Activated B cell treated with CpG ODN at 0.5 μM for 24 hours (primary cell): Measurements from ENCODE around the gene MFRP. TPM values are rescaled to one million over a fixed set of nuclear protein-coding genes. Genes with fewer than 3 reads are reported as not detected.
A peak's percentile ranks its signal among the peaks of the same experiment; 100 is the strongest.

Experiments
- ATAC-seq: fragments of 200-7000 bp; cut with Tn5 transposase; one replicate; pipeline ENCODE4 v1.10.0; 2021; ENCODE audit warnings: low read depth, mild to moderate bottlenecking, moderate library complexity
- CTCF ChIA-PET: fragments of 350-600 bp; sonication (Branson Sonifier 250); formaldehyde crosslinking; loops from one replicate; lab custom pipeline; 2021; ENCODE audit warnings: antibody characterized with exemption; lab: Charles Lee
- POLR2A ChIA-PET: fragments of 350-600 bp; sonication (Branson Sonifier 250); formaldehyde crosslinking; loops from one replicate; lab custom pipeline; 2021; ENCODE audit warnings: antibody characterized with exemption; lab: Charles Lee
- DNase-seq: peaks from one replicate; pipeline ENCODE4 v3.0.0; 2022
- H3K27ac Mint-ChIP-seq: one replicate; pipeline ENCODE4 v1.8.0; 2020; ENCODE audit warnings: mixed read lengths
- H3K27me3 Mint-ChIP-seq: one replicate; pipeline ENCODE4 v1.8.0; 2021; ENCODE audit warnings: mixed read lengths
- H3K36me3 Mint-ChIP-seq: one replicate; pipeline ENCODE4 v1.8.0; 2021; ENCODE audit warnings: low read depth, mixed read lengths
- H3K4me1 Mint-ChIP-seq: one replicate; pipeline ENCODE4 v1.8.0; 2021; ENCODE audit warnings: mixed read lengths
- H3K4me3 Mint-ChIP-seq: one replicate; pipeline ENCODE4 v1.8.0; 2020; ENCODE audit warnings: mild to moderate bottlenecking, mixed read lengths
- H3K9me3 Mint-ChIP-seq: one replicate; pipeline ENCODE4 v1.8.0; 2020; ENCODE audit warnings: mixed read lengths
- intact Hi-C: fragments of 100-400 bp; cut with micrococcal nuclease; formaldehyde crosslinking; loops from one replicate; pipeline ENCODE4 v1.15.1; 2024
- total RNA-seq: library from RNA; stranded (reverse); gene quantifications from 2 replicates; pipeline ENCODE4 v1.2.3, GENCODE V29; 2022
- TF ChIP-seq, protein P1 (sequence below): fragments of 200-600 bp; IDR thresholded peaks from one replicate; pipeline ENCODE4 v1.8.0; 2022; ENCODE audit warnings: antibody characterized with exemption, mild to moderate bottlenecking

Gene MFRP
- total RNA-seq, 1 donor from 2014 or later: not detected

DNA sequence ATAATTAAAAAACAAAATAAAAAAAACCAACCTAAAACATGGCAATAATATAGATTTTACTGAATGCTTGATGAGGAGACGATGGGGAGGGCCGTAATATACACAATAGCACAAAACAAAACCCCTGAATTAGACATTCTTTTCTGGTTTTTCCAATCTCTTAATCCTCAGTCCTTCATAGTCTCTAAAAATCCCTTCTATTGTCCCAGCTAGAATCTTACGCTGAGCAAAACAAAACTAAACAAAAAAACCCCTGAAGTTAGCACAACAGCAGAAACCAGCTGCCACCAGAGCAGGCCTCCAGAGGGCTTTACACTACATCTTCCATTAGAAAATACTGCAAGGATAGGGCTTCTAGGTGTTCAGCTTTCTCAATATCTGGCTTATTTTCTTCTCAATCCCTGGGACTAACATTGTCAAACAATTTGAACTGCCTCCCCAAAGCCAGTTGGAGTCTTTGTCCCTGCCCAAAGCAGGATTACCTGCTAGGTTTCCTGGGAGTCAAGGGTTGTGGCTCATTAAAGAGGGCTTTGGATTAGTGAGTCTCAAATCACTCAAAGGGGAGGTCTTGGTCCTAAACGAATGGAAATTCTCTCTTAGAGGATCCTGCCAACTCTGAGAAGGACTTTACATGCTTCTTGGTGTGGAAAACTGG is 14.3 kb downstream of the MFRP start:
- ATAC-seq (no peak), DNase-seq (no peak)
- H3K4me1 Mint-ChIP-seq: peaks cover 21% of the 10 kb centered on the region
- H3K9me3 Mint-ChIP-seq: no peaks in the 10 kb centered on the region
- no peak overlapping the region for H3K27ac Mint-ChIP-seq
- H3K4me3 Mint-ChIP-seq: no peak overlapping the region
- H3K27me3 Mint-ChIP-seq: peaks cover 4% of the 10 kb centered on the region
- ChIA-PET CTCF (interaction anchor here (1.2 kb wide), 1 partner anchor 8 kb away, joined by 4 read pairs; no protein-coding TSS in a partner anchor), POLR2A (no interaction called here)
- TF ChIP-seq, protein P1, sequence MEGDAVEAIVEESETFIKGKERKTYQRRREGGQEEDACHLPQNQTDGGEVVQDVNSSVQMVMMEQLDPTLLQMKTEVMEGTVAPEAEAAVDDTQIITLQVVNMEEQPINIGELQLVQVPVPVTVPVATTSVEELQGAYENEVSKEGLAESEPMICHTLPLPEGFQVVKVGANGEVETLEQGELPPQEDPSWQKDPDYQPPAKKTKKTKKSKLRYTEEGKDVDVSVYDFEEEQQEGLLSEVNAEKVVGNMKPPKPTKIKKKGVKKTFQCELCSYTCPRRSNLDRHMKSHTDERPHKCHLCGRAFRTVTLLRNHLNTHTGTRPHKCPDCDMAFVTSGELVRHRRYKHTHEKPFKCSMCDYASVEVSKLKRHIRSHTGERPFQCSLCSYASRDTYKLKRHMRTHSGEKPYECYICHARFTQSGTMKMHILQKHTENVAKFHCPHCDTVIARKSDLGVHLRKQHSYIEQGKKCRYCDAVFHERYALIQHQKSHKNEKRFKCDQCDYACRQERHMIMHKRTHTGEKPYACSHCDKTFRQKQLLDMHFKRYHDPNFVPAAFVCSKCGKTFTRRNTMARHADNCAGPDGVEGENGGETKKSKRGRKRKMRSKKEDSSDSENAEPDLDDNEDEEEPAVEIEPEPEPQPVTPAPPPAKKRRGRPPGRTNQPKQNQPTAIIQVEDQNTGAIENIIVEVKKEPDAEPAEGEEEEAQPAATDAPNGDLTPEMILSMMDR: no peak
- intact Hi-C loops: no loop called here
- peaks cover 14% of the 10 kb centered on the region for H3K36me3 Mint-ChIP-seq

DNA sequence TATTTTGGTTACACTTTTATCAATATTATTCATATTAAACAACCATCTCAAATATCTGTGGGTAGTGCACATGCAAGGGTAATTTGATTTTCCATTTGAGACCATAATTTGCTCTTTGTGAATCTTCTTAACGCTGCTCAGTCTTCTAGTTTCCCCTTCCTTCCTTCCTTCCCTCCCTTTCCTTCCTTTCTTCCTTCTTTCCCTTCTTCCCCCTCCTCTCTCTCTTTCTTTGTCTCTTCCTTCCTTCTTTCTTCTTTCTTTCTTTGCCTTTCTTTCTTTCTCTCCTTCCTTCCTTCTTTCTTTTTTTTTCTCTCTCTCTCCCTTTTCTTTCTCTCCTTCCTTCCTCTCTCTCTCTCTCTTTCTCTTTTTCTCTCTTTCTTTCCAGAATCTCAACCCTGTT is 16.3 kb downstream of the MFRP start:
- H3K36me3 Mint-ChIP-seq: peaks cover 5% of the 10 kb centered on the region
- peaks cover 15% of the 10 kb centered on the region for H3K4me1 Mint-ChIP-seq
- H3K27me3 Mint-ChIP-seq: peaks cover 4% of the 10 kb centered on the region
- no peak overlapping the region for H3K27ac Mint-ChIP-seq
- DNase-seq: no peak
- no peak overlapping the region for H3K4me3 Mint-ChIP-seq
- no peak for ATAC-seq
- CTCF ChIA-PET: no interaction called here
- H3K9me3 Mint-ChIP-seq: no peaks in the 10 kb centered on the region
- TF ChIP-seq, protein P1: no peak
- intact Hi-C loops: no loop called here
- POLR2A ChIA-PET: interaction anchor here (0.7 kb wide), 1 partner anchor 67 kb away, joined by 5 read pairs; no protein-coding TSS in a partner anchor

DNA sequence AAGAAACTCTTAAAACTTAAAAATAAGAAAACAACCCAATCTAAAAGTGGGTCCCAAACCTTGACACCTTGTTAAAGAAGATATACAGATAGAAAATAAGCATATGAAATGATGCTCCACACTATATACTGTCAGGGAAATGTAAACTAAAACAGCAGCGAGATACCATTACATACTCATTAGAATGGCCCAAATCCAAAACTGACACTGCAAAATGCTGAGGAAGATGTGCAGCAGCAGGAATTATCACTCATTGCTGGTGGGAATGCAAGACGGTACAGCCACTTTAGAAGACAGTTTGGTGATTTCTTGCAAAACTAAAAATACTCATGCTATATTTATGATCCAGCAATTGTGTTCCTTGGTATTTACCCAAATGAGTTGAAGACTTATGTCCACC is 17.2 kb downstream of the MFRP start:
- Mint-ChIP-seq H3K4me3 (no peak overlapping the region), H3K9me3 (no peaks in the 10 kb centered on the region), H3K36me3 (peaks cover 1% of the 10 kb centered on the region), H3K27ac (no peak overlapping the region), H3K27me3 (peaks cover 4% of the 10 kb centered on the region), H3K4me1 (peaks cover 9% of the 10 kb centered on the region)
- ATAC-seq: no peak
- TF ChIP-seq, protein P1: no peak
- POLR2A ChIA-PET: no interaction called here
- CTCF ChIA-PET: no interaction called here
- DNase-seq: no peak
- intact Hi-C loops: no loop called here

GRCh38 chr11:119324189-119324588 is 22.3 kb downstream of the MFRP start:
- H3K4me1 Mint-ChIP-seq: peaks cover 24% of the 10 kb centered on the region
- DNase-seq (no peak), ATAC-seq (no peak)
- H3K36me3 Mint-ChIP-seq: no peaks in the 10 kb centered on the region
- H3K9me3 Mint-ChIP-seq: no peaks in the 10 kb centered on the region
- intact Hi-C loops: no loop called here
- CTCF ChIA-PET: interaction anchor here (1.1 to 4.6 kb wide), 7 partner anchors 8 to 155 kb away, joined by 3 to 38 read pairs (median 7); partner anchors contain the start of gene RNF26
- peaks cover 6% of the 10 kb centered on the region for H3K27me3 Mint-ChIP-seq
- TF ChIP-seq, protein P1: no peak
- POLR2A ChIA-PET: interaction anchor here (0.8 to 1.3 kb wide), 2 partner anchors 118 to 306 kb away, joined by 3 to 5 read pairs; partner anchors contain the start of genes CBL, RPS25 and TRAPPC4
- H3K4me3 Mint-ChIP-seq: no peak overlapping the region
- H3K27ac Mint-ChIP-seq: no peak overlapping the region

GRCh38 chr11:119323532-119324033 is 22.9 kb downstream of the MFRP start:
- H3K27ac Mint-ChIP-seq: no peak overlapping the region

More at GRCh38 chr11:119323532-119324033, 22.9 kb downstream of the MFRP start:
- ATAC-seq: no peak
- no peaks in the 10 kb centered on the region for H3K9me3 Mint-ChIP-seq
- peak; percentile 57 for DNase-seq
- TF ChIP-seq, protein P1: peak; percentile 61
- no peaks in the 10 kb centered on the region for H3K36me3 Mint-ChIP-seq
- H3K27me3 Mint-ChIP-seq: peaks cover 11% of the 10 kb centered on the region
- H3K4me3 Mint-ChIP-seq: peak overlapping the region; percentile 44
- intact Hi-C loops: loop anchor here (1.0 to 2.0 kb wide), 6 partner anchors 8 to 257 kb away; partner anchors contain the start of genes CBL, NLRX1, RNF26 and VPS11
- peaks cover 30% of the 10 kb centered on the region for H3K4me1 Mint-ChIP-seq
- ChIA-PET POLR2A (interaction anchor here (0.6 to 2.6 kb wide), 4 partner anchors 117 to 305 kb away, joined by 3 to 6 read pairs (median 6); partner anchors contain the start of genes CBL, RPS25 and TRAPPC4), CTCF (interaction anchor here (0.9 to 4.6 kb wide), 11 partner anchors 8 to 155 kb away, joined by 3 to 38 read pairs (median 4); partner anchors contain the start of genes CBL, RNF26 and USP2)
